HG02884 (cell line): Measurements from ENCODE around the gene ACIN1.
"Not testable (repeated sequence)": the region's sequence is repeated elsewhere in the genome, so short reads cannot be mapped to it uniquely, and the experiment has no call there.

Source experiments
- ATAC-seq: cut with Tn5 transposase; IDR thresholded peaks from one replicate; pipeline ENCODE4 v1.9.1; 2021; ENCODE audit warnings: mild to moderate bottlenecking, moderate library complexity; ENCODE audit not compliant: unreplicated experiment

ACIN1 gene

GRCh38 chr14:23020143-23021128, 74.5 kb downstream of the ACIN1 start:
- ATAC-seq = no peak

GRCh38 chr14:23018107-23018506, 76.8 kb downstream of the ACIN1 start:
- ATAC-seq = no peak

- ATAC-seq = no peak
Measured at GRCh38 chr14:23017091-23017490, 77.8 kb downstream of the ACIN1 start.

GRCh38 chr14:23015618-23016017, 79.3 kb downstream of the ACIN1 start:
- no peak for ATAC-seq

- not testable (repeated sequence) for ATAC-seq
Measured at GRCh38 chr14:23013749-23014054, 81.2 kb downstream of the ACIN1 start.

GRCh38 chr14:23013054-23013748, 81.7 kb downstream of the ACIN1 start:
- no peak for ATAC-seq

- no peak for ATAC-seq
Measured at GRCh38 chr14:23009939-23010726, 84.8 kb downstream of the ACIN1 start, which contains the start of gene C14orf93. C14orf93 (minus strand) TSS chr14:23010143; CDS start chr14:22999023, 11,120 bp downstream.

- no peak for ATAC-seq
Measured at GRCh38 chr14:23009483-23009938, 85.4 kb downstream of the ACIN1 start.

- no peak for ATAC-seq
Measured at GRCh38 chr14:23008831-23009230, 86.1 kb downstream of the ACIN1 start.
